GM21825 (cell line): ENCODE results near the gene WDR54.
"Not testable (repeated sequence)": the region's sequence is repeated elsewhere in the genome, so short reads cannot be mapped to it uniquely, and the experiment has no call there.

Experiments used
- ATAC-seq: cut with Tn5 transposase; IDR thresholded peaks from one replicate; pipeline ENCODE4 v1.9.1; 2021; ENCODE audit warnings: mild to moderate bottlenecking, moderate library complexity; ENCODE audit not compliant: unreplicated experiment

Gene WDR54

DNA sequence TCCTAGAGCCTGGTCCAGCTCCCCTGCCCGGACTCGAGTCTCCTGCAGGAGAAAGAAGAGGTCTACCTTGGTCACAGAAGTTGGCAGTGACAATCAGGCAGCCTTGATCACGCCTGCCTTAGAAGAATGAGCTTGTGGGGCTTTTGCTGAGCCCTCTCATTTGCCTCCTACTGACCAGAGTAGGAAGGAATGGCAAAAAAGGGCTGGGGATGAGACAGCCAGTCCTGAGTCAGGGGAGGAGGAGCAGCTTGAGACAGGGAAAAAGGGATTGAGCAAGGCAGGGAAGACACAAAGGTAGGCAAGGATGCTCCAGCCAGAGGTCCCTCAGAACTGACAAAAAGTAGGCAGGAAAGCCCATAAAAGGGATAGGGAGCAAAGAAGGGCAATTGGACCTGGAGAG lies 6.0 kb downstream of the WDR54 start:
- ATAC-seq = no peak

DNA sequence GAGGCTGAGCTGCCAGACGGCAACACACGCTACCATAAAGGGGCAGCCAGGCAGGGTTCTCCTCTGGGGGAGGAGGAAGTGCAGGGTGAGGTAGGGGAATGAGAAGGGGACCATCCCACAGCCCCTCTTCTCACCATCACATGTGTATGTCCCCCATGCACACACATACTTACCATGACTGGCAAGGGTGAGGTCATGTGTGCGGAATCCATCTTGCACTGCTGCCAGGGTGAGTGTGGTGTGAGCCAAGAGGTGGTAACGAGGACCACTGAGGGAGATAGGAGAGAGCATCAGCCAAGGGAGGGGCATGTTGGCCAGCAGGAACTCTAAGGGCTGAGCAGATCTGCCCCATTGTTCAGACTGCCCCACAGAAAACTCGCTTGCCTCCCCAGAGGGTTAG lies 7.1 kb downstream of the WDR54 start:
- ATAC-seq = no peak

DNA sequence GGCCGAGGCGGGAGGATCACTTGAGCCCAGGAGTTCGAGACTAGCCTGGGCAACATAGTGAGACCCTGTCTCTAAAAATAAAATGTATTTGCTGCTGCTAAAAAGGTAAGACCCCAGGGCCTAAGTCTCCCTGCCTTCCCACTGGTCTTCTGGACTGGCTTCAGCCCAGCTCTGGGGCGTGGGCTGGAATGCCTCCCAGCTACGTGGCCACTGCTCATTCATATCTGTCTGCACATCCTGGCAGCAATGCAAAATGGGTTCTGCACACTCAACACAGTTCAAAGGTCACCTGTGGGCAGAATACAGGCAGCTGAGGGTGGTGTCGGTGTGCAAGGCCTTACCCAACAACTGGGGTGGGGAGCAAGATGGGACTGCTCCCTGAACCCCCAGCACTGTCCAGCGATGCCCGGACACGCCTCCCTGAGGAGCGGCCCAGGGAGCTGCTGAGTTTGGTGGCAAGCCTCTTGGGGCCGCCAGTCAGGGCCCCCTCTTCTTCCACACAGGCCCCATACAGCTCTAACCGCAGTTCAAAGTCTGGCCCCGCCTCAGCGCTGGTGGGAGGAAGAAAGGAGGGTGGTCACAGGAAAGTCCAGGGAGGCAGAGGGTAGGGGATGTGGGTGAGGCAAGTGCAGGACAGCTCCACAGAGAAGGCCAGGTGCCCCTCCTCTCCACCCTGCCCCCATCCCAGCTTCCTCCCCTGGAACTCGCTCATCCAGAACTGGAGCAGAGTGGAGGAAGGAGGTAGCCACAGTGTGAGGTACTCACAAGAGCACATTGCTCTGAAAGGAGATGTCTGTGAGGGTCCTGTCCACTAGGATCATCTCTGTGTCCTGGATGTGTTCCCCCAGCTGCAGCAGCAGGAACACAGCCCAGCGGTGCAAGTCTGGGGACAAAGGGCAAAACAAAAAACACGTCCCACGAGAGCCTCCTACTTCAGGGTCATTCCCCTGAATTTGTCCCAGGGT lies 8.2 kb downstream of the WDR54 start:
- no peak for ATAC-seq

DNA sequence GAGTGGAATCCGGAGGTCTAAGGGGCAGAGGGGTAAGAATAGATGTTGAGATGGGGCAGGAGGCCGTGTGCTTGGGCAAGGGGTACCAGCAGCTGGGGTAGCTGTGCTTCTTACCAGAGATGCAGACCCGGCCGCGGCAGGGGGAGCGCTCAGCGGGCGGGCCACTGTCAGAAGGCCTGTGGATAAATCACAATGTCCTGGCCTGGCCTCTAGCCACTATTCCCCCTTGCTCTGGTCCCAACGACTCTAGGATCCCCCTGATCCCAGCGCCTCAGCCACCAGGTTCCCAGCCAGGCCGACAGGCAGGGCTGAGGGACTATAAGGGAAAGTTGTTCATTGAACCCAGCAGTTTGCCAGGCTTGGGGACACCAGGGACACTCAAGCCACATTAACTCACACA lies 9.0 kb downstream of the WDR54 start:
- ATAC-seq = no peak

DNA sequence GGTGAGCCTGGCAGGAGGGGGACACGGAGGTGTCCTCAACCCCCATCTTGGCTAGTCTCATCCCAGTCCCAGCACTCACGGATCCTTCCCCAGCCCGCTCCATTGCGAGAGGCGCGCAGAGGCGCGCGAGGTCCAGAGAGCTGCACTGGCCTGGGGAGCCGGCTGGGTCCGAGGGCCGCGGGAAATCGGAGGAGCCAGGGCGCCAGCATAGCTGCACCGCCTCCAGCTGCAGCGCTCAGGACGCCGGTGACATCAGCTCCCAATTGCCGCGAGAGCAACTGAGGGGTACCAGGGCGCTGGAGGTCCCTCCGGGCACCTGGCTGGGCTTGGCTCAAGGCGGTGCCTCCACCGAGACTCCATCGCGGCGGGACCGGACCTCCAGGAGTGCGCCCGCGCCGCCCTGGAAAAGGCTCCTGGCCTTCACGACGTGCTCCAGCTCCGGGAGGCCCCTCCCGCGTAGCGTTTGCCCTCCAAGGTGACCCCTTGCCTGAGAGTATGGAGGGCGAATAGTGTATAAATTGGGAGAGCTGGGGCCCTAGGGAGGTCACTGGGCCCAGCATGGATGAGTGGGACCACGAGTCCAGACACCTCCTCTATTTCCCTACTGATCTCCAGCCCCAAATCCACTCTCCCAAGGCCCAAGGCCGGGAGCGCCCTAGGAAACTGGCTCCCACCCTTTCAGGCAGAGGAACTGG lies 14.7 kb downstream of the WDR54 start:
- ATAC-seq = no peak

DNA sequence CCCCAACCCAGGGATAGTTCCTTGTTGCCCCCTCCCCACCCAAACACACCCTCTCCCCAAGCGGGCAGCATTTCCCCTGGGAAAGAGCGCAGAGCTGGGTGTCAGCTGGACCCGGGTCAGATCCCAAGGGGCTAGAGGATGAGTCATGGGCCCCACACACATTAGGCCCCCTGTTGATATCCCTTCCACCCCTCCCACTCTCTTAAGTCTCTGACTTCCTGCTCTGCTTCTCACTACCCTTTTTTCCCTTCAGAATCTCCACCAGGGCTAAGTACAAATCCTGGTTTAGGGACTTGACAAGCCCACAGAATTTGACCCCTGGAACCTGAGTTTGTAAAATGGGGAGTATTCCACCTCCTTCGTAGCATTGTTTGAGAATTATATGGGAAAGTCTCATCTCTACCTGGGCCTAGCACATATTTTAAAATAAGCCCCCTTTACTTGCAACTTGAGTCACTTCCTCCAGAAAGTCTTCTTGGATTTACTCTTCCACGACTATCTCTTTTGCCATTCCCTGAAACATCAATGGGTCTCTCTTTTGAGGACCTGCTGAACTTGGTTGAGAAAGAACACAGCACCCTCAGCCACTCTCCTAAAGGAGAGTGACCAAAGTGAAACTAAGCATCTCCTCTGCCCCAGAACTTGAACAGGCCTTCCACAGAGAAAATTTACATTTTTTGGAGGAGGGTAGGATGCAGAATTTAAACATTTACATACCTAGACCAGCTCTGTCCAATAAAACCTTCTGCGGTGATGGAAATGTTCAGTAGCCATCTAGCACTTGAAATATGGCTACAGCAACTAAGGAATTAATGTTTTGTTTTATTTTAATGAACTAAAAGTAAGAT lies 15.5 kb downstream of the WDR54 start:
- ATAC-seq = no peak

DNA sequence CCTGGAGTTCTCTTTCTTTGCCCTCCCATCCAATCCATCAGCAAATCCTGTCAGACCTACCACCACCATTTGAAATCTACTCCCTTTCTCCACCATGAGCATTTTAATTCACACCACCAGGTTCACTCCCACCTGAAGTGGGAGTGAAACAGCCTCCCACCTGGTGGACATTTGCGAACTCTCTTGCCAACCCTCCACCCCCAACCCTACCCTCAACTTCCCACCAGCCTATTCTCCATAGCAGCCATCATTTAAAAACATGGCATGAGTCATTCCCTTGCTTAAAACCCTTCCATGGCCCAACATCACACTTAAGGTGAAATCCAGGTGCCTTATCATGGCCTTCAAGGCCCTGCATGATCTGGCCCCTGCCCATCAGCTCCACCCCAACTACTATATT lies 16.7 kb downstream of the WDR54 start:
- no peak for ATAC-seq

DNA sequence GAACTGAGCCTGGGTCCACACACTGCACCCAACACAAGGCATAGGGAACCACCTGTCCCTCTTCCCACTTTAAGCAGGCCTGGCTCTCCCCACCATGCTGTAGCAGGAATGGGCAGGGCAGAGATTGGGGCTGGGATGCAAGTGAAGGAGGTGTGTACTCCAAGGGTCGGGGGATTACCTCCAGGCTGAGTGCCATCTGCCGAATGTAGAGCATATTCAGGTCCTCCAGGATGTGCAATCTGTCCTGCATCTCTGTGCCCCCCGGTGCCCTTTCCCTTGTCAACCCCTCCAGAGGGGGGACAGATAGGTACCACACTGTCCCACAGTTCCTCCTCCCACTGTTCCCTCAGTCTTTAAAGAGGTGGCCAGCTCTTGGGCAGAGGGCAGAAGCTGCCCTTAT lies 17.8 kb downstream of the WDR54 start:
- no peak for ATAC-seq

DNA sequence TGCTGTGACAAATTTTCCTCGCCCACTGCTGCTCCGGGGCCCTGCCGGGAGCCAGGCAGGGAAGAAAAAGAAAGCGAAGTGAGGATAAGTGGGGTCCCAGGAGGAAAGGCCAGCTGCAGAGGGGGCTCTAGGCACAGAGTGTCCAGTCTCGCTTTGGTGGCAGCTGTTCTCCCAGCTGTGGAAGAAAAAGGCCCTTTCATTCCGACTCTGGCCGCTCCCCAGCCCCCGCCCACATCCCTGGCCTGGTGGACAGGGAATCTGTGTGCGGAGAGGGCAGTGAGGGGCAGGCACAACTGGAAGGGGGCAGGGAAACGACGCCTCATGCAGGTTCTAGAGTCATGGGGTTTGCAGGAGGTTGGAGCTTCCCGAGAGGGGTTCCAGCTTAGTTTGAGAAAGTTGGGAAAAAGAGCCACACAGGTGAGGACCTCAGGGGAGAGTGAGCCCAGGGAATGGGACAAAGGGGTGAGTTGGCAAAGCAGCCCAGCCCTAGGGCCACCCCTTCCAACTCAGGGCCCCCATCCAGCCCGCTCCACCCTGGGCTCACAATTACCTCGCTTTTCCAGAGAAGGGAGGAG lies 18.4 kb downstream of the WDR54 start:
- no peak for ATAC-seq

DNA sequence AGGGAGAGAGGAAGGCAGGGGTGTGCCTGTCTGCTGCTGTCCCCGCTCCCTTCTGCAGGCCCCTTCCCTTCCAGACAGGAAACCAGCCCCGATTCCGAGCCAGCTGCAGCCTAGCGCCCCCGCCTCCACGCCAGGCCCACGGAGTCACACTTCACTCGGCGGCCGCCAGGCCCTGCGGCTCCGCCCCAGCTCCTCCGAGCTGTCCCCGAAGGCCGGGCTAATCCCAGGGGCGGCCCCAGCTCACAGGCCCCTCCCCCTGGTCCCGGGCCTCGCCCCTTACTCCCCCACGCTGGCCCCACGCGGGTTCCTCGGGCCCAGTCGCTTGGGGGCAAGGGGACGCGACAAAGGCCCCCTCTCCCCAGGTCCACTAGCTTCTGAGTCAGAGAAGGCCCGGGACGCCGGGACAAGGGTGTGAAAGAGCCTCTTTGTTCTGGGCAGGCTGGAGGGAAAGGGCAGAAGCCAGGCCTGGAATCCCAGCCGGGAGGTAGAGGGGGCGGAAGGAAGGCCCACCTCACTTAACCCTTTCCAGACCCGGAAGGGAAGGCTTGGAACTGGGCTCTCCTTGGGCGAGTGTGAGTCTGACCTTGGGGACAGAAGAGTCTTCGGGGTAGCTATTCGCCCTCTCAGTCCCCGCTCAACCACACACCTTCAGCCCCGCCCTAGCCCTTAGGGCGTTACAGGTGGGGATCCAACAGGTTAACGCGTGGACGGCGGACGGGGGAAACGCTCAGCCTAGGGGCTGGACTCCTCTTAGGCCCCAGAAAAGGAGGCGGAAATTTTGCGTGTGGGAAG lies 19.0 kb downstream of the WDR54 start:
- peak; percentile 83 for ATAC-seq

DNA sequence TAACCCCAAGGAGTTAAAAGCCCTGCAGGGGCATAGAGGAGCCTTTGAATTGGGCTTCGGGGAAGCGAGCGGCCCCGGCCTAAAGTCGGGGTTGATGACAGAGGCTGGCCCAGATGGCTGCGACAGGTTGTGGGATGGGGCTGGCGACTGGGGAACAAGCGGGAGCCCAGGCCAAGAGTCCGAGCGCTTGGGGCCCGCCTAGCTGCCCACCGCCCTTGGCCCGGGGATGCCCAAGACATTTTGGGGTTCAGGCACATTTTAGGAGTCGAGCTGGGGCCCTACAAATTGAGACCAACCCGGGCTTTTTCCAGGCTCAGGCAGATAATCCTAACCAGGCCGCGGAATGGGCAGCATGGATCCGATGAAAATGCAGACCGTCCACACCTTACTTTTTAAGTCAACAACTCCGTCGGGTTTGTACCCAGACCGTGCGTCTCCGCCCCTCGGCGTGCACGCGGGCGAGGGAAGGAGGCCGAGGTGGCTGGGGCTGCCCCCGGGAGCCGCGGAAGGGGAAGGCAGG lies 19.7 kb downstream of the WDR54 start:
- no peak for ATAC-seq

DNA sequence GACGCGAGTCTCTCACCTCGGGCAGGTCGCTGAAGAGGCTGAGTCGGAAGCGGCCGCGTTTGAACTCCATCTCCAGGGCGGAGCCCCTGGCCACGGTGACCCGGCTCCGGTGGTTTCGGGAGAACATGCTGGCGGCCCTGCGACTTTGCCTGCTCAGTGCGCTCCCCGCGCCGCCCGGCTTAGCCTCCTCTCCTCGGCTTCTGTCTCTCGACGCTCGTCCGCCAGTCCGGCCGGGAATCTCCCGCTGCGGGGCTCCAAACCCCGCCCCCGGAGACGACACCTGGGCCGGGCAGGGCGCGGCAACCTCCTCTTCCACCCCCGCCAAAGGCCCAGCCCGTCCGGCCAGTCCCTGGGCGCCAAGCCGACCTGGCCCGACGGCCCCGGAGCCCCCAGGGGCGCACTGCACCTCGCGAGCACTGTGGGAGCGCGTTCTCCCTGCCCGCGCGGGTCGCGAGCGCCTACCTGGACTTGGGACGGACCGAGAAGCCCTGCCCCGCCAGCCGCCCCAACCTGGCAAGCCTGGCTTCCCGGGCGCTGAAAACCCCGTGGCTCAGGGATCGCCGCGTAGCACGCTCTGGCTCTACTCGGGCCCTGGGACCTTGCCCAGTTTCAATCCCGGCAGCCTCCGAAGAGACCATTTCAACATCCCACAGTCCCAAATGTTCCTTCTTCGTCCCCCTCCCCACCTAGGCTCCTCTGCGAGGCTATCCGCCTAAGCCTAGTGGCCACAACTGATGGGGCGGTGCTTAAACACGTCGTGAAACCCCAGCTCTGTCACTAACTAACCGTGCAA lies 20.4 kb downstream of the WDR54 start, which contains the start of gene RTKN:
RTKN (minus strand) TSS at position 248 of the 793 bp plus-strand sequence; CDS start at position 127, 121 bp downstream.
- ATAC-seq = no peak

DNA sequence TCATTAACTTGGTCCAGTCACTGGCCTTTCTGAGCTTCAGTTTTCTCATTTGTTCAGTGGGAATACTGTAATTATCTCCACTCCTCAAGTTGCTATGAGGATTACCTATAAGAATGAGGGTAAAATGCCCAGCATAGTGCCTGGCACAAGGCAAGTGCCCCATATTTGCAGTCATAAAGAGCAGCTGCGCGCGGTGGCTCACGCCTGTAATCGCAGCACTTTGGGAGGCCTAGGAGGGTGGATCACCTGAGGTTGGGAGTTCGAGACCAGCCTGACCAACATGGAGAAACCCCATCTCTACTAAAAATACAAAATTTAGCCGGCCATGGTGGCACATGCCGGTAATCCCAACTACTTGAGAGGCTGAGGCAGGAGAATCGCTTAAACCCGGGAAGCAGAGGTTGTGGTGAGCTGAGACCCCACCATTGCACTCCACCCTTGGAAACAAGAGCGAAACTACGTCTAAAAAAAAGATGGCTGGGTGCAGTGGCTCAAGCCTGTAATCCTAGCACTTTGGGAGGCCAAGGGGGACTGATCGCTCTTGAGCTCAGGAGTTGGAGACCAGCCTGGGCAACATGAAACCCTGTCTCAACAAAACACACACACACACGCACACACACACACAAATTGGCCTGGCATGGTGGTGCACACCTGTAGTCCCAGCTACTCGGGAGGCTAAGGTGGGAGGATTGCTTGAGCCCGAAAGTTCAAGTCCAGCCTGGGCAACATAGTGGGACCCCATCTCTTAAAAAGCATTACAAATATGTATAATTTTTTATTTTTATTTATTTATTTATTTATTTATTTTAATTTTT lies 21.2 kb downstream of the WDR54 start:
- ATAC-seq = not testable (repeated sequence)

DNA sequence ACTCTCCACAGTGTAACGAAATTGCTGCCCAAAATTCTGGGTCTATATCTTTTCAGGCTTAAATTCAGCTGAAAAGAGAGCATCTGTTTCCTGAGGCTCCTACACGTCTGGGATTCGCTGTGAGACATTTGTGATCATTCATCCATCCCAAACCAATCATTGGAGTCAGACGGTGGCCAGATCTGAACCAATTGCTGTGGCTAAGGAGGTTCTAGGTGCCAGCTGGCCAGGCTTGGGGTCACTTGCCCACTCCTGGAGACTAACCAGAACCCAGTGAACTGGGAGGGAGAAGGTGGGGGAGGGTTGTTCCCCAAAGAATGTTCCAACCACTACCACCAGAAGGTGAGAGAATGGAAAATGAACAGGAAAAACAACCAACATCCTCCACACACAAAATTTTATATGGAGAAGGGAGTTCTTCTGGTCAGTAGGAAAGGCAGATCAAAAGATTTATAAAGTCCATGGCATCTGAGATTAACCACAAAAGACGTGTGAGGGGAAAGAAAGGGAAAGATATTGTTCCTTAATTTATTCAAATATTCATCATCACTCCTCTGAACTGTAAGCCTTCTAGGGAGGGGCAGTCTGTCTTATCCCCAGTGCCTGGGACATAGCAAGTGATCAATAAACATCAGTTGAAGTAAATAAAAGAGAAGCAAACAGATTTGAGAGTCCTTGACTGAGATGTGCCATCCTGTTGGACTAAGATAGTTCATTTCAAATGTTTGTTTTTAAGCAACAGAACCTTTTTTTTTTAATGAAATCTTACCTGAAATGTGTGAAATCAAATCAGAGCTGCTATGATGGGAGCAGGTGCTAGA lies 23.2 kb downstream of the WDR54 start:
- no peak for ATAC-seq

DNA sequence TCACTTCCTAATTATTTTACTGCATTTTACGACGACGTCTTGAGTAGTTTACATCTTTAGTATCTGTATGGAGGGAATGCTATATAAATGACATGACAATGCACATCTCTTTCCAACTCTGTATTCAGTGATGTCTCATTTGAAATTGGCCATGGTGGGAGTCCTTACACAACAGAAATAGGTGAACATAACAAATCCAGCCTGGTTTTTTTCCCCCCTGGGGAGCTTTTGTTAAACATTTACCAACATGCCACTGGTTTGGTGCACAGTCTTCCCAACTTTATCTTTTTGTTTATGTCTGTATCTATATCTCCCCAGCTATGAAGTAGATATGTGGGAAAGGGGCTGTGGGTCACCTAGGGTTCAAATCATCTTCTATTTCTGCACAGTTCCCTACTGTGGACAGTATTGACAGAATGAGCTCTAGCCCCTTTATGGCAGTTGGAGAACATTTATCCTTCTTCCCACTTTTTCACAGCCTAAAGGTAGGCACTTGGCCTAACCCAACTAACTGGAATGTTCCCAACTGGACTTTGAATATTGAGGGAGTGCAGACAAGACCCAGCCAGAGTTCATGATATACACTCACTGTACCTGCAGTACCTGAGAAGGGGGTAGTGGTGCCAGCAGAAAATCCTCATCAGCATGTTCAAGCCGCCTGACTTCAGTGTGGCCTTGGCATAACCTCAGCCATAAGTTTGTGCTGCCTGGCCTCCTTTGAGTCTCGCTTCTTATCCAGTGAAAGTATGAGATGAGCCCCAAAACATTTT lies 25.9 kb downstream of the WDR54 start:
- ATAC-seq = no peak

DNA sequence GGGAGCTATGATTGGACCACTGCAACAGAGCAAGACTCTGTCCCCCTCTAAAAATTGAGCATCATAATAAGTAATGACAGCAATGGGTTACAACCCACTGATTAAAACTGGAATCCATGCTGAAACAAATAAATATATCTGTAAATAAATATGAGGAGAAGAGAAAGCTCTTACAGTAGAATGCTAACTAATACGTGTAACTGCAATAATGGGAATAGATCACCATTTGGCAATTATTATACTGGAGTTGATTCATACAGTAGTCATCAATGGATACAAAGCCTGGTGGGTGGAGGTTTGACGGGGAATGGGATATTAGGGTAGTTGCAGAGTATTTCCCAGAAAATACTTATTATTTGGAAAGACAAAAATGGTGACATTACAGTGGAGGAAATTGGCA lies 27.2 kb downstream of the WDR54 start:
- ATAC-seq = no peak
